ENCODE measurements around the gene PTPN14. TPM values are rescaled to one million over a fixed set of nuclear protein-coding genes. Genes with fewer than 3 reads are reported as not detected.

The PTPN14 gene
- total RNA-seq, 4 donors from 2014 or later = 42.8 to 63.8 (median 50.4) TPM

GRCh38 chr1:214403431-214403830 is 148.0 kb downstream of the PTPN14 start:
- intact Hi-C loops (cut with DNase I; ENCODE audit: low total_unique reads) (no loop called here), in situ Hi-C loops (cut with MboI; ENCODE audit: low sequenced_read_pairs in 4 of 4) (no loop called here)
- no peak for TF ChIP-seq POLR2A (IDR thresholded peaks at IDR 0.05)
- TF ChIP-seq, protein P1, sequence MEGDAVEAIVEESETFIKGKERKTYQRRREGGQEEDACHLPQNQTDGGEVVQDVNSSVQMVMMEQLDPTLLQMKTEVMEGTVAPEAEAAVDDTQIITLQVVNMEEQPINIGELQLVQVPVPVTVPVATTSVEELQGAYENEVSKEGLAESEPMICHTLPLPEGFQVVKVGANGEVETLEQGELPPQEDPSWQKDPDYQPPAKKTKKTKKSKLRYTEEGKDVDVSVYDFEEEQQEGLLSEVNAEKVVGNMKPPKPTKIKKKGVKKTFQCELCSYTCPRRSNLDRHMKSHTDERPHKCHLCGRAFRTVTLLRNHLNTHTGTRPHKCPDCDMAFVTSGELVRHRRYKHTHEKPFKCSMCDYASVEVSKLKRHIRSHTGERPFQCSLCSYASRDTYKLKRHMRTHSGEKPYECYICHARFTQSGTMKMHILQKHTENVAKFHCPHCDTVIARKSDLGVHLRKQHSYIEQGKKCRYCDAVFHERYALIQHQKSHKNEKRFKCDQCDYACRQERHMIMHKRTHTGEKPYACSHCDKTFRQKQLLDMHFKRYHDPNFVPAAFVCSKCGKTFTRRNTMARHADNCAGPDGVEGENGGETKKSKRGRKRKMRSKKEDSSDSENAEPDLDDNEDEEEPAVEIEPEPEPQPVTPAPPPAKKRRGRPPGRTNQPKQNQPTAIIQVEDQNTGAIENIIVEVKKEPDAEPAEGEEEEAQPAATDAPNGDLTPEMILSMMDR (IDR thresholded peaks at IDR 0.05 in 4 of 5, conservative IDR thresholded peaks at IDR 0.05 in 1 of 5) = no peak
- no peaks in the 10 kb centered on the region for H3K9me3 ChIP-seq
- no peaks in the 10 kb centered on the region for H3K27me3 ChIP-seq
- H3K4me3 ChIP-seq = no peak overlapping the region
- ATAC-seq (no peak), DNase-seq (no peak)
- peaks cover 0 to 14% of the 10 kb centered on the region in 2 donors for H3K36me3 ChIP-seq
- peak overlapping the region in 1 of 4 donors; percentile 41 for H3K27ac ChIP-seq
- H3K4me1 ChIP-seq = peaks cover 12 to 23% of the 10 kb centered on the region in 2 donors

DNA sequence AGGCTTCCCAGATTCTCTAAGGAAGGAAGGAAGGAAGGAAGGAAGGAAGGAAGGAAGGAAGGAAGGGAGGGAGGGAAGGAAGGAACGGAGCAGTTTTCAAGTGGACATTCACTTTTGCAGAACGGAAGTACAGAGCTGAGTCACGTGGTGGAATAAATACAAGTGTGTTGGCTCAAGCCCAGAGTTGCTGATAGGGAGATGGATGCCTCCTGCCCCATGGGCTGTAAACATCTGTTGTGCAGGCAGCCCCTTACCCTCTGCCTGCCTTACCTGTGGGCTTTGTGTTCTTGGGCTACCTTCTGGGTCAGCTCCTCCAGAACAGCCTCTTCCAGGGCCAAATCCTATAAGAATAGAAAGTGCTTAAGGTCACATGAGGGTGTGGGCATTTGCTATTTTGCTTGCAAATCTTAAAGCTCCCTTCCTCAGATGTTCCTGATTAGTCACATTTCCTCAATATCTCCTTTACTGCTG is 148.8 kb downstream of the PTPN14 start:
- Histone ChIP-seq H3K4me3 (no peak overlapping the region), H3K9me3 (no peaks in the 10 kb centered on the region), H3K4me1 (peaks cover 12 to 23% of the 10 kb centered on the region in 2 donors), H3K36me3 (peaks cover 0 to 14% of the 10 kb centered on the region in 2 donors), H3K27me3 (no peaks in the 10 kb centered on the region), H3K27ac (peak overlapping the region in 3 of 4 donors; percentile 15 to 41 (median 33))
- DNase-seq = no peak
- in situ Hi-C loops (cut with MboI; ENCODE audit: low sequenced_read_pairs in 4 of 4) (no loop called here), intact Hi-C loops (cut with DNase I; ENCODE audit: low total_unique reads) (no loop called here)
- TF ChIP-seq, protein P1 (IDR thresholded peaks at IDR 0.05 in 4 of 5, conservative IDR thresholded peaks at IDR 0.05 in 1 of 5) = no peak
- no peak for TF ChIP-seq POLR2A (IDR thresholded peaks at IDR 0.05)
- ATAC-seq = peak in 1 of 2 donors; percentile 53

DNA sequence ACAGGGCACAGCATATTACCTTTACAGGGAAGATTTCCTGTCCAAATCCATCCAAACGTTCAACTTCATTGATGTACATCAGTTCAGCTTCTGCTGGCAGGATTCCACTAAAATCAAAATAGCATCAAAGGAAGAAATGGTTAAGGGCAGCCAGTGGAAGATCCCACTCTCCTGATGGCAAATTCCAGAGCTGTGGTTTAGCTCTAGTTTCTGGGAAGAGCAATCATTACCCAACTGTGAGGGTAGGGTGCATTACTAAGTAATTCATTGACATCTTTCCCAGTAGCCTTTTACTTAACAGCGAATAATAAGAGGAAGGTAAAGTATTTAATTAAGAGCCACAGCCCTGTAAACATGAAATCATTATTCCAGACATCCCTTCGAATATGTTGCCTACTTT is 149.7 kb downstream of the PTPN14 start:
- ATAC-seq (no peak), DNase-seq (no peak)
- in situ Hi-C loops (cut with MboI; ENCODE audit: low sequenced_read_pairs in 4 of 4) = no loop called here
- H3K36me3 ChIP-seq = peaks cover 0 to 14% of the 10 kb centered on the region in 2 donors
- H3K4me1 ChIP-seq = peaks cover 12 to 31% of the 10 kb centered on the region in 2 donors
- H3K27me3 ChIP-seq = no peaks in the 10 kb centered on the region
- H3K4me3 ChIP-seq = no peak overlapping the region
- H3K27ac ChIP-seq = no peak overlapping the region
- intact Hi-C loops (cut with DNase I; ENCODE audit: low total_unique reads) = no loop called here
- TF ChIP-seq POLR2A (IDR thresholded peaks at IDR 0.05) = no peak
- TF ChIP-seq, protein P1 (IDR thresholded peaks at IDR 0.05 in 4 of 5, conservative IDR thresholded peaks at IDR 0.05 in 1 of 5) = no peak
- no peaks in the 10 kb centered on the region for H3K9me3 ChIP-seq

DNA sequence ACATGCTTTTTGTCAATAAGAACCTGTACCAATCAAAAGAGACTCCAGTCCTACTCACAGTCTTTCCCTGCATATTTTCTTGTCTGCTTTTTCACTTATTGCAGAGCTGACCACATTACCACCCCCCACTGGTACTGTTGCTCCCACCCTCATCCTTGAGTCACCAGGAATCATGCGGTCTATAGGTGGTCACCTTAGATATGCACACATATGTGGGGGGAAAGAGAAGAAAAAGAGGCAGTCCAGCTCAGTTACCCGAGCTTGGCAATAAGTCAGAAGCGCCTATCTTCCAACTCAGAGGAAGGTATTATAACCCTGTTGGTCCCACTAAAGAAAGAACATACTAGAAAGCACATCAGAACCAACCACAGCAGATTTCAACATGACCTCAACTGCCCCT is 151.3 kb downstream of the PTPN14 start:
- peaks cover 16 to 38% of the 10 kb centered on the region in 2 donors for H3K4me1 ChIP-seq
- peaks cover 0 to 14% of the 10 kb centered on the region in 2 donors for H3K36me3 ChIP-seq
- no peak for TF ChIP-seq POLR2A (IDR thresholded peaks at IDR 0.05)
- TF ChIP-seq, protein P1 (IDR thresholded peaks at IDR 0.05 in 4 of 5, conservative IDR thresholded peaks at IDR 0.05 in 1 of 5) = no peak
- H3K4me3 ChIP-seq = no peak overlapping the region
- DNase-seq (no peak), ATAC-seq (no peak)
- H3K27me3 ChIP-seq = no peaks in the 10 kb centered on the region
- intact Hi-C loops (cut with DNase I; ENCODE audit: low total_unique reads) (no loop called here), in situ Hi-C loops (cut with MboI; ENCODE audit: low sequenced_read_pairs in 4 of 4) (no loop called here)
- H3K27ac ChIP-seq = no peak overlapping the region
- H3K9me3 ChIP-seq = no peaks in the 10 kb centered on the region

GRCh38 chr1:214398490-214398889 is 152.9 kb downstream of the PTPN14 start:
- peaks cover 0 to 21% of the 10 kb centered on the region in 2 donors for H3K36me3 ChIP-seq
- H3K4me1 ChIP-seq = peaks cover 16 to 36% of the 10 kb centered on the region in 2 donors
- no peak overlapping the region for H3K4me3 ChIP-seq
- no peak overlapping the region for H3K27ac ChIP-seq
- no peaks in the 10 kb centered on the region for H3K9me3 ChIP-seq
- no peak for ATAC-seq
- no peaks in the 10 kb centered on the region for H3K27me3 ChIP-seq
- DNase-seq = no peak
- intact Hi-C loops (cut with DNase I; ENCODE audit: low total_unique reads) = no loop called here
- in situ Hi-C loops (cut with MboI; ENCODE audit: low sequenced_read_pairs in 4 of 4) = no loop called here
- no peak for TF ChIP-seq POLR2A (IDR thresholded peaks at IDR 0.05)
- TF ChIP-seq, protein P1 (IDR thresholded peaks at IDR 0.05 in 4 of 5, conservative IDR thresholded peaks at IDR 0.05 in 1 of 5) = no peak
